Activated T-cell treated with anti-CD3 and anti-CD28 coated beads, Interleukin-2, amount 50 U/mL, for 48 hours (primary cell): ENCODE results near the gene CCDC87.
"Not testable (repeated sequence)": the region's sequence is repeated elsewhere in the genome, so short reads cannot be mapped to it uniquely, and the experiment has no call there.

ENCODE experiments used
- DNase-seq, 2 experiments: peaks; one replicate each; pipeline ENCODE4 v3.0.0-alpha.2; 2020

CCDC87 gene

DNA sequence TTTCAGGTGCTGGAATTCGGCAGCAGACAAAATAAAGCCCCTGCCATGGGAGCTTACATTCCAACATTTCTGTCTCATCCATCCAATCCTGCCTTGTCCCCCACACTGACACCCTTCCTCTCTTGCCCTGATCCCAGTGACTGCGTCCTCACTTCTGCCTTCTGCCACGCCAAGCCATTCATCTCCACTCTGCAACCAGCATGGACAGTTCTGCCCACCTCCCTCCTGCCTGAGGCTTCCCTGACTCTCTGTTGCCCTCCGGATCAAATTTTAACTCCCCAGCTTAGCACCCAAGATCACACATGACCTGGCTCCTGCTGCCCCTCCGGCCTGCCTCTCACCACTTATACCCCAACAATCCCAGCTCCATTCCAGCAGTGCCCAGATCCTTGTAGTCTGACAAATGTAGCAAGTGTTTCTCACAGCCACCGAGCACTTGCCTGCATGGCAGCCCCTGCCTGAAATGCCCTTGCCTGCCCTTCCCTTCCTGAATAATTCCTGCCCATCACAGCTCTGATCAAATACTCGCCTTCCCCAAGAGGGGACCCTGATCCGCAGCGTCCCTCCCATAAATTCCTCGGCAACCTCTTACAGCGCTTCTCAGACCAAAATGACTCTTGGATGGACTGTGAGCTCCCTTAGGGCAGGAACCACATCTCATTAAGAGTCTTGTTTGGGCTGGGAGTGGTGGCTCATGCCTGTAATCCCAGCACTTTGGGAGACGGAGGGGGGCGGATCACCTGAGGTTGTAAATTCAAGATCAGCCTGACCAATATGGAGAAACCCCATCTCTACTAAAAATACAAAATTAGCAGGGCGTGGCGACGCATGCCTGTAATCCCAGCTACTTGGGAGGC, 43.9 kb downstream of the CCDC87 start:
- no peak for DNase-seq

DNA sequence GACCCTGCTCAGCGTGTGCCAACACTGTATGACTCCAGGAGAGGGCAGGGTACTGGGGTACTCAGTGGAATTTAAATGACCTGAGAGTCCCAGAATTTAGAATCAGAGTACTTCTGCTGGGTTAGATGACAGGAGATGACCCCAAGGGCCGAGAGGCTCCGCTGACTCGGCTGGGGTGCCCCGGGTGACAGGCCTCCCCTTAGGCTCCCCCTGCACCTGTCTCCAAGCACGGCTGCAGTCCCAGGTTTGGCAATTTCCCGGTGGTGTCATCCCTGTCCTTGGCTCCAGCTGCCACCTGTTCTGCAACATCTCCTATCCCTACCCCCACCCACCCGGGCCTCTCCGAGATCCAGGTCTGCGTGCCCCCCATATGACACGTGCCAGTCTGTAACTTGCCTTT, 44.8 kb downstream of the CCDC87 start:
- no peak for DNase-seq

DNA sequence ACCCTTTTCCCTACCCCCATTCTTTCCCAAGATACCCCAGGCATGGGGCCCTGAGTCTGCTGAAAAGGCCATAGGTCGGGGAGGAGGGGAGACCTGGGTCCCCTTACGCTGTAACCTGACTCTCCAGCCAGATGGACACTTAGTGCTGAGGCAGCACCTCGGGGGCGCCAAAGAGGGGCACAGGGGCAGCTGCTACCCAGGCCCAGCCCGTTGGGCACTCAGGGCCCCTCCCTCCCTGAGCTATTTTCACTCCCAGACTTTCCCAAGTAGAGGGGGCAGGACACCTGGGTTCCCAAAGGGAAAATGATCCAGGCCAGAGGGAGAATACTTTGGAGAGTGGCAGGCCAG, 45.2 kb downstream of the CCDC87 start:
- DNase-seq, result no peak

DNA sequence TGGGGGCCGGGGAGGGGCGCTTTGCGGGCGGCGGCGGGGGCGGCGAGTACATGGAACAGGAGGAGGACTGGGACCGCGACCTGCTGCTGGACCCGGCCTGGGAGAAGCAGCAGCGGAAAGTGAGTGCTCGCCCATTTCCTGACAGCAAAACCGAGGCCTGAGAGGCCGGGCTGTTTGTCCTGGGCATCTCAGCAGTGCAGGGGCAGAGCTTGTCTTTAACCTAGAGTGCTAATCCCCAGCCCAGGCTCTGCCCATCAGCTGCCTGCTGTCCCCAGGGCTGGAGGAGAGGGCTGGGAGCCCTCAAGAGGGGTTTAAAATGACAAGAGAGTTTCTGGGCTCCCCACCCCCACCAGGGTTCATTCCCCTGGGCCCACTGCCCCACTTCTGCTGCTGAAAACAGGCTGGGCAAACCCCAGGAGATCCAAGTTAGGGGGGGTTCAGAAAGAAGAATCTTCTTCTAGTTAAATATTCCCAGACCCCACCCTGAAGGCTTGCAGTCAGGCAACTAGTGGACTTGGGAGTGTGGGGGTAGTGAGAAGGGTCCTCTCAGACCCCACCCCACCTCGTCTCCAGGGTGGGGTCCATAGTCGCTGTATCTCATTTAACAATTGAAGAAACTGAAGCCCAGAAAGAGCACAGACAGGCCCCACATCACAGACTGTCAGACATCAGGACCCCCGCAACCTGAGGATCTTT, 45.7 kb downstream of the CCDC87 start:
- DNase-seq, result no peak

DNA sequence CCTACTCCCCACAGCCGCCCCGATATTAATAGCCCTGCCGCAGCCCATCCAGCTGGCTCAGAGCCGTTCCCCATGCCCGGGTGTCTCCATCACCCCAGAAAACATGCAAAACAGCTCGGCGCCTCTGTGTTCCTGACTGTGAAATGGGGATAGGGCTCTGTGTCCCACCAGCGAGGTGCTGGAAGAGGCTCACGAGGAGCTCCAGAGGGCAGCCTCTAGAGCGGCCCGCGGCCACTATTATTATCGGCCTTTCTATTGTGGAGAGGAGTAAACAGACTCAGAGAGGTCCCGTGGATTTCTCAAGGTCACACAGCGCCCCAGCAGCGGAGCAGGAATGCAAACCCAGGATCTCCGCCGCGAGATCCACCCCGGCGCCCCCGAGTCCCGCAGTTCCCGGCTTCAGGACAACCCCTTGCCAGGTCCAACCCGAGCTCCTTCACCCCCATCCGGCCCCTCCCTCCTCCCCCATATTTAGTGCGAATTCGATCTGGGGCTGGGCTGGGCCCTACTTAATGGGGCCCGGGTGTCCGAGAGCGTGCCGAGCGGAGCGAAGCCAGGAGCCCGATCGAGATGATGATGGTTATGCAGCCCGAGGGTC, 46.4 kb downstream of the CCDC87 start, which contains the start of gene ACTN3:
TSS of gene ACTN3 (plus strand) at position 536 of the 598 bp plus-strand sequence. CDS start at position 571, 35 bp downstream.
- peak in 1 of 2 experiments; percentile 30 for DNase-seq

DNA sequence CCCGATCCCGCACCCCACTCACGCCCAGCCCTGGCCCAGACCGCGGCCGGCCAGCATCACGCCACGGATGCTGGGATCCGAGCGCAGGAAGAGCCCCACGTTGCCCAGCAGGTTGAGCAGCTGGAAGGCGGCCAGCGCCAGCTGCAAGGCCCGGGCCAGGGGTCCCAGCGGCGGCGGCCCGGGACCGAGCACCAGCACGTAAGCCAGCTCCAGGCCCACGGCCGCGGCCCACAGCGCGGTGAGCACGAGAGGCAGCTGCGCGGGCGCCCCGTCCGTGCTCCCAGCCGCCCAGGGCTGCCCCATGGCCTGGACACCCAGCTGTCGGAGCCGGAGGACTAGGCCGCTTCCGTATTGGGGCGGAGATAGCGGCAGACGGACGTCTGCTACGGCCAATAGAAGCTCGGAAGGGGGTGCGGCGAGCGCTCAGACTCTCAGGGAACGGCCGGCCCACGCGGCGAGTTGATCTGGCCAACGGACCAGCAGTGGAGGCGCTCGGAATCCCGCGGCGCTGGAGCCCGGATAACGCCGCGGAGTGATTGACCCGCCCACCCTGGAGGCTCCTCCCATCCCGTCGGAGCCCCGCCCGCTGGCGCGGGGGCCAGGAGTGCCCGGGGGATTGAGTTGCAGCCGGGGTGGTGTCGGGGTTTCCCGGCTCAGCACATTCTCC, 47.0 kb downstream of the CCDC87 start, which contains the start of gene ZDHHC24:
TSS of gene ZDHHC24 (minus strand) at position 348 of the 667 bp plus-strand sequence. CDS start at position 303, 45 bp downstream.
- peak; percentile 95 to 97 for DNase-seq

DNA sequence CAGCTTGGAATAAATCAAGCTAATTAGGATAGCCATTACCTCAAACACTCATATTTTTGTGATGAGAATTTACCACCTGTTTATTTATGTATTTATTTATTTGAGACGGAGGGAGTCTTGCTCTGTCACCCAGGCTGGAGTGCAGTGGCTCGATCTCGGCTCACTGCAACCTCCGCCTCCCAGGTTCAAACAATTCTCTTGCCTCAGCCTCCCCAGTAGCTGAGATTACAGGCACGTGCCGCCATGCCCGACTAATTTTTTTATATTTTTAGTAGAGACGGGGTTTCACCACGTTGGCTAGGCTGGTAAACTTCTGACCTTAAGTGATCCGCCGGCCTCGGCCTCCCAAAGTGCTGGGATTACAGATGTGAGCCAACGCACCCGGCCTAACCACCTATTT, 47.9 kb downstream of the CCDC87 start:
- not testable (repeated sequence) for DNase-seq

DNA sequence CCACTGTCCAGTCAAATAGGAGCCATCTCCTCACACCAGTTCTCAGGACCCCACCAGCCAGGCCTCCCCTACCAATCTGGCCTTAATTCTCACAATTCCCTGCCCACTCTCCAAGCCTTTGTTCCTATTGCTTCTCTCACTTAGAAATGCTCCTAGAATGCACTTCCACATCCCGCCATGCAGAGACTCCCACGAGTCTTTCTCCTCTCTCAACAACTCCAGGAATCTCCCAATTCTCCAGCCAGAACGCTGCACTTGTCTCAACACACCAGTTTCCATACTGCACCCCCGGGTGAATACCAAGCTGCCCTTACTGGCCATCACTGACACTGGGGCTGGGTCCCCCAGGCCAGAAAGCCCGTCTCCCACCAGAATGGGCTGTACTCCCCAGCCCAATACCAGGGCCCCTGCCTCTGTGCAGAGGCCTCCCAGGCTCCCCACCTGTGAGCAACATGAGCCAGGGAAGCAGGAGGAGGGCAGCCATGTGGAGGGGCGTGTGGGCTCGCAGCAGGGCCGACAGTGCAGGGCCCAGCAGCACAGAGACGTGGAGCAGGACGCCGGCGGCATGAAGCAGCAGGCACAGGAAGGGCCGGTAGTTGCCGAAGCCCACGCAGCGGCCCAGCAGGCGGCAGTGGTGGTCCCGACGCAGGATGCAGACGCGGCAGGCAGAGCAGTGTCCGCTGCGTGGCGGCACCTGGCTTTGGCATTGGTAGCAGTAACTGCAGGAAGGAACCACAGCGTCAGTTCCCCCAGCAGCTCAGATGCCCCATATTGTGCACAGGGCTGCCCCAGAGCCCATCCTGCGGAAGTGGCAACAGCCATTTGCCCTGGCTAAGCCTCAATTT, 49.4 kb downstream of the CCDC87 start:
- peak; percentile 63 to 72 for DNase-seq

DNA sequence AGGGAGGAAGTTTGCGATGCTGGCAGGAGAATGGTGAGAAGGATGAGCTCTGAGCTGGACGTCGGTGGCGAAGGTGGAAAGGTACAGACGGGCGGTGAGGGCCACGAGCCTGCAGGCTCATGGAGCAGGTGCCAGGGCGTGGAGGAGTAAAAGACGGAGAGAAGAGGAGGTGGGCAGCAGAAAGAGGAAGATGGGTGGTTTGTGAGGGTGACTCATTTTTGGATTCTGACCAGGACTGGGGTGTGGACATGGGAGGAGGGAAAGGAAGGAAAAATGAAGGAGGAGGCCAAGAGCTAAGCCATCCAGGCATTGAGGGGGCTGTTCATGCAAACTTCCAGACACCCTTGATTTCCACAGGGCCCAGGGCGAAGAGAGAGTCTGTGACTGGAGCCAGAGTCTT, 50.5 kb downstream of the CCDC87 start:
- no peak for DNase-seq

DNA sequence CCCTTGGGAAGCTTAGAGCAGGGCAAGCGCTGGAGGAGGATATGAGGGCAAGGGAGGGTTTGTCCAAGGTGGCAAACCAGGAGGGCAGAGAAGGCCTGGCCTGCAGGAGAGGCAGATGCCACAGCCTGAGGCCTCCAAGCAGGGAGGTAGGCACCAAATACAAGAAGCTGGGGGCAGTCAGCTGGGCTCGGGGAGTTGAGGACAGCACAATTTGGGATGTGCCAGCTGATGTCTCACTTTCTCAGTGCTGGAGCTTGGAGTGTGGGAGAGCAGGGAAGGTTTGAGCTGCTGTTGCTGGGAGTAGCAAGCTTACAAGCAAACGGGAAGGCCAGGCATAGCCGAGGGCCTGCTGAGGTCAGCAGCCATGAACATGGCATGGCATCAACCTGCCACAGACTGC, 51.0 kb downstream of the CCDC87 start:
- DNase-seq, result no peak

DNA sequence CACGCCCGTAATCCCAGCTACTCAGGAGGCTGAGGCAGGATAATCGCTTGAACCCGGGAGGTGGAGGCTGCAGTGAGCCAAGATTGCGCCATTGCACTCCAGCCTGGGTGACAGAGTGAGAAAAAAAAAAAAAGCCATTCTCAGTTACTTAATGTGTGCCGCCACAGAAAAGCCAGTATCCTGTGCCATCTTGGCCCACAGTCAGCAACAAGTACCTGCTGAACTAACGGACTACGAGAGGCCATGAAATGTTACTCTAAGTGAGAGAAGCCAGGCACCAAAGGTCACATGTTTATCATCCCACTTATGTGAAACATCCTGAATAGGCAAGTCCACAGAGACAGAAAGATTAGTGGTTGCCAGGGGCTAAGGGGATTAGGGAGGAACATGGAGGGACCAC, 52.3 kb downstream of the CCDC87 start:
- DNase-seq, result not testable (repeated sequence)
